Measurements from ENCODE around the gene ALPG. TPM values are rescaled to one million over a fixed set of nuclear protein-coding genes. Genes with fewer than 3 reads are reported as not detected.
"Not testable (repeated sequence)": the region's sequence is repeated elsewhere in the genome, so short reads cannot be mapped to it uniquely, and the experiment has no call there.

ALPG gene
- total RNA-seq, 5 donors from 2014 or later (not counting 1 experiment from before 2014, with no cell fraction given): 0.15 TPM; not detected in 4

DNA sequence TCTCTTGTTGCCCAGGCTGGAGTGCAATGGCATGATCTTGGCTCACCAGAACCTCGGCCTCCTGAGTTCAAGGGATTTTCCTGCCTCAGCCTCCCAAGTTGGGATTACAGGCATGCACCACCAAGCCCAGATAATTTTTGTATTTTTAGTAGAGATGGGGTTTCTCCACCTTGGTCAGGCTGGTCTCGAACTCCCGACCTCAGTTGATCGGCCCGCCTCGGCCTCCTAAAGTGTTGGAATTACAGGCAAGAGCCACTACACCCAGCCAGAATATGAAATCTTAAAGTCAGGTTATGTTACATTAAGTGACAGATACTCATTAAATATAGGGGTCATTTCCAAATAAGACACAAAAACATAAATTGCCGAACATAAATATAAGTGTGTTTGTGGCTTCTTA lies 12.2 kb upstream of the ALPG start:
- peaks cover 6 to 35% of the 10 kb centered on the region in 2 donors for H3K27me3 Mint-ChIP-seq
- CTCF ChIA-PET; H3K9me3 ChIP-seq; H3K4me3 ChIP-seq (ENCODE audit: control insufficient read depth in 1 of 2, extremely low read depth in 1 of 2, low read length in 1 of 2); H3K27ac ChIP-seq (ENCODE audit: low read length); ATAC-seq (replicated peaks in 1 of 4); H3K4me1 ChIP-seq (ENCODE audit: control insufficient read depth in 1 of 2, extremely low read depth in 1 of 2, insufficient read depth in 2 of 2, low read length in 2 of 2); H3K27ac Mint-ChIP-seq; H3K4me1 Mint-ChIP-seq; H3K36me3 ChIP-seq (ENCODE audit: control insufficient read depth in 2 of 2, extremely low read depth in 1 of 2, insufficient read depth in 1 of 2, low read length in 1 of 2); H3K36me3 Mint-ChIP-seq; H3K9me3 Mint-ChIP-seq; DNase-seq; H3K4me3 Mint-ChIP-seq; POLR2A ChIA-PET: not testable (repeated sequence)
- peaks cover 3 to 24% of the 10 kb centered on the region in 2 experiments for H3K27me3 ChIP-seq (replicated peaks in 1 of 2; ENCODE audit: control insufficient read depth in 2 of 2, extremely low read depth in 1 of 2, insufficient read depth in 2 of 2, low read length in 1 of 2)
- no CpG with 5 or more reads among the region's 7 CpGs for WGBS (ENCODE audit: insufficient coverage)

- Histone ChIP-seq H3K27ac (ENCODE audit: low read length) (no peak overlapping the region), H3K9me3 (no peaks in the 10 kb centered on the region), H3K36me3 (ENCODE audit: control insufficient read depth in 2 of 2, extremely low read depth in 1 of 2, insufficient read depth in 1 of 2, low read length in 1 of 2) (no peaks in the 10 kb centered on the region), H3K27me3 (replicated peaks in 1 of 2; ENCODE audit: control insufficient read depth in 2 of 2, extremely low read depth in 1 of 2, insufficient read depth in 2 of 2, low read length in 1 of 2) (peaks cover 4 to 29% of the 10 kb centered on the region in 2 experiments), H3K4me1 (ENCODE audit: control insufficient read depth in 1 of 2, extremely low read depth in 1 of 2, insufficient read depth in 2 of 2, low read length in 2 of 2) (no peaks in the 10 kb centered on the region), H3K4me3 (ENCODE audit: control insufficient read depth in 1 of 2, extremely low read depth in 1 of 2, low read length in 1 of 2) (no peak overlapping the region)
- no peak overlapping the region for H3K4me3 Mint-ChIP-seq
- no peak for ATAC-seq (replicated peaks in 1 of 4)
- ChIA-PET POLR2A (no interaction called here), CTCF (no interaction called here)
- H3K27ac Mint-ChIP-seq: no peak overlapping the region
- H3K27me3 Mint-ChIP-seq: peaks cover 7 to 30% of the 10 kb centered on the region in 2 donors
- DNase-seq: no peak
- no peaks in the 10 kb centered on the region for H3K36me3 Mint-ChIP-seq
- no peaks in the 10 kb centered on the region for H3K9me3 Mint-ChIP-seq
- WGBS (ENCODE audit: insufficient coverage): no CpG with 5 or more reads among the region's 1 CpG
- no peaks in the 10 kb centered on the region for H3K4me1 Mint-ChIP-seq
Observed at GRCh38 chr2:232395586-232395985, 11.1 kb upstream of the ALPG start.

DNA sequence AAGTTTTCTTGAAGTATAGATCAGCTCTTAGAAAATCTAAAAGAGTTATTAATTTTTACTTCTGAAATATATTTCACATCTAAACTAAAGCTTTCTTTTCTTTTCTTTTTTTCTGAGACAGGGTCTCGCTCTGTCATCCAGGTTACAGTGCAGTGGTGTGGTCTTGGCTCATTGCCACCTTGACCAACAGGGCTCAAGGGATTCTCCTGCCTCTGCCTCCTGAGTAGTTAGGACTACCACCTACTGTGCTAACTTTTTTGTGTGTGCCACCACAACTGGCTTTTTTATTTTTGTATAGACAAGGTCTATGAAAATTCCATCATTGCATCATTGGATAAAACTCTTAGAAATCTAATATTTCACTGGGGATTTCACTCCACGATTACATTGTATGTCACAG lies 10.0 kb upstream of the ALPG start:
- H3K36me3 Mint-ChIP-seq: no peaks in the 10 kb centered on the region
- ATAC-seq (replicated peaks in 1 of 4): no peak
- no peak overlapping the region for H3K27ac Mint-ChIP-seq
- no CpG with 5 or more reads among the region's 2 CpGs for WGBS (ENCODE audit: insufficient coverage)
- no peaks in the 10 kb centered on the region for H3K4me1 Mint-ChIP-seq
- CTCF ChIA-PET: no interaction called here
- no peak overlapping the region for H3K4me3 Mint-ChIP-seq
- no peaks in the 10 kb centered on the region for H3K9me3 Mint-ChIP-seq
- Histone ChIP-seq H3K36me3 (ENCODE audit: control insufficient read depth in 2 of 2, extremely low read depth in 1 of 2, insufficient read depth in 1 of 2, low read length in 1 of 2) (no peaks in the 10 kb centered on the region), H3K27ac (ENCODE audit: low read length) (no peak overlapping the region), H3K27me3 (replicated peaks in 1 of 2; ENCODE audit: control insufficient read depth in 2 of 2, extremely low read depth in 1 of 2, insufficient read depth in 2 of 2, low read length in 1 of 2) (peaks cover 2 to 26% of the 10 kb centered on the region in 2 experiments), H3K4me1 (ENCODE audit: control insufficient read depth in 1 of 2, extremely low read depth in 1 of 2, insufficient read depth in 2 of 2, low read length in 2 of 2) (no peaks in the 10 kb centered on the region), H3K4me3 (ENCODE audit: control insufficient read depth in 1 of 2, extremely low read depth in 1 of 2, low read length in 1 of 2) (no peak overlapping the region), H3K9me3 (no peaks in the 10 kb centered on the region)
- DNase-seq: no peak
- POLR2A ChIA-PET: no interaction called here
- peaks cover 3 to 30% of the 10 kb centered on the region in 2 donors for H3K27me3 Mint-ChIP-seq

GRCh38 chr2:232398293-232399034 lies 8.2 kb upstream of the ALPG start:
- POLR2A ChIA-PET: no interaction called here
- Mint-ChIP-seq H3K9me3 (no peaks in the 10 kb centered on the region), H3K27me3 (peaks cover 3 to 22% of the 10 kb centered on the region in 2 donors), H3K4me1 (no peaks in the 10 kb centered on the region), H3K27ac (no peak overlapping the region), H3K4me3 (no peak overlapping the region), H3K36me3 (no peaks in the 10 kb centered on the region)
- WGBS (ENCODE audit: insufficient coverage): 100% methylated on average over 2 of the region's 5 CpGs
- Histone ChIP-seq H3K9me3 (no peaks in the 10 kb centered on the region), H3K4me1 (ENCODE audit: control insufficient read depth in 1 of 2, extremely low read depth in 1 of 2, insufficient read depth in 2 of 2, low read length in 2 of 2) (no peaks in the 10 kb centered on the region), H3K27ac (ENCODE audit: low read length) (no peak overlapping the region), H3K4me3 (ENCODE audit: control insufficient read depth in 1 of 2, extremely low read depth in 1 of 2, low read length in 1 of 2) (no peak overlapping the region), H3K27me3 (replicated peaks in 1 of 2; ENCODE audit: control insufficient read depth in 2 of 2, extremely low read depth in 1 of 2, insufficient read depth in 2 of 2, low read length in 1 of 2) (peaks cover 2 to 19% of the 10 kb centered on the region in 2 experiments), H3K36me3 (ENCODE audit: control insufficient read depth in 2 of 2, extremely low read depth in 1 of 2, insufficient read depth in 1 of 2, low read length in 1 of 2) (no peaks in the 10 kb centered on the region)
- DNase-seq (no peak), ATAC-seq (replicated peaks in 1 of 4) (no peak)
- CTCF ChIA-PET: interaction anchor here in 1 of 2 donors (0.6 kb wide), 1 partner anchor 29 kb away, joined by 5 read pairs; no protein-coding TSS in a partner anchor

DNA sequence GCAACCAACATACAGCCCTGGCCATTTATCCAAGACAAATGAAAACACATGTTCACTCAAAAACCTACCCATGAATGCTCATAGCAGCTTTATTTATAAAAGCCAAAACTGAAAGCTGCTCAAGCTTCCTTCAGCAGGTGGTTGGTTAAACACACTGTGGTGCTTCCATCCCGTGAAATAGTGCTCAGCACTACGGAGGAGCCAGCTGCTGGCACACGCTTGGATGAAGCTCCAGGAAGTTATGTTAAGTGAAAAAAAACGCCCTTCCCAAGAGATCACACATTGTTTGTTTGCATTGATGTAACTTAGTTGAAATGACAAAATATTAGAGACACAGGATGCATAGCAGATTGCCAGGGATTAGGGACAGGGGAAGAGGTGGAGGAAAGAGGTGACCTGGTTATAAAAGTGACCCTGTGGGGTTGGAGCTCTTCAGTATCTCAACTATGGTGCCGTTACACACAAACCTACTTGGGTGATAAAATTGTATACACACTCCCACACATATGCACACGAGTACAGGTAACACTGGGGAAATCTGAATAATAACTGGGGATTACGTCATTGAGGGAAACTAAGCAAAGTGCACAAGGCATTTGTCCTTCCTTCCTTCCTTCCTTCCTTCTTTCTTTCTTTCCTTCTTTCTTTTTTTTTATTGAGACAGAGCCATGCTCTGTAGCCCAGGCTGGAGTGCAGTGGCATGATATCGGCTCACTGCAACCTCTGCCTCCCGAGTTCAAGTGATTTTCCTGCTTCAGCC lies 6.2 kb upstream of the ALPG start:
- ChIA-PET POLR2A (no interaction called here), CTCF (no interaction called here)
- no peaks in the 10 kb centered on the region for H3K36me3 Mint-ChIP-seq
- Histone ChIP-seq H3K36me3 (ENCODE audit: control insufficient read depth in 2 of 2, extremely low read depth in 1 of 2, insufficient read depth in 1 of 2, low read length in 1 of 2) (no peaks in the 10 kb centered on the region), H3K4me3 (ENCODE audit: control insufficient read depth in 1 of 2, extremely low read depth in 1 of 2, low read length in 1 of 2) (no peak overlapping the region), H3K27ac (ENCODE audit: low read length) (no peak overlapping the region), H3K27me3 (replicated peaks in 1 of 2; ENCODE audit: control insufficient read depth in 2 of 2, extremely low read depth in 1 of 2, insufficient read depth in 2 of 2, low read length in 1 of 2) (peaks cover 2 to 19% of the 10 kb centered on the region in 2 experiments), H3K4me1 (ENCODE audit: control insufficient read depth in 1 of 2, extremely low read depth in 1 of 2, insufficient read depth in 2 of 2, low read length in 2 of 2) (no peaks in the 10 kb centered on the region), H3K9me3 (no peaks in the 10 kb centered on the region)
- no peak overlapping the region for H3K27ac Mint-ChIP-seq
- DNase-seq (no peak), ATAC-seq (replicated peaks in 1 of 4) (no peak)
- no peaks in the 10 kb centered on the region for H3K4me1 Mint-ChIP-seq
- H3K27me3 Mint-ChIP-seq: peaks cover 3 to 19% of the 10 kb centered on the region in 2 donors
- no peaks in the 10 kb centered on the region for H3K9me3 Mint-ChIP-seq
- WGBS (ENCODE audit: insufficient coverage): 88% methylated on average over 3 of the region's 9 CpGs
- no peak overlapping the region for H3K4me3 Mint-ChIP-seq

- Mint-ChIP-seq H3K4me3 (no peak overlapping the region), H3K9me3 (no peaks in the 10 kb centered on the region), H3K4me1 (no peaks in the 10 kb centered on the region), H3K27ac (no peak overlapping the region), H3K27me3 (peaks cover 3 to 10% of the 10 kb centered on the region in 2 donors), H3K36me3 (no peaks in the 10 kb centered on the region)
- 73% methylated on average over 2 of the region's 3 CpGs for WGBS (ENCODE audit: insufficient coverage)
- DNase-seq (no peak), ATAC-seq (replicated peaks in 1 of 4) (no peak)
- H3K36me3 ChIP-seq (ENCODE audit: control insufficient read depth in 2 of 2, extremely low read depth in 1 of 2, insufficient read depth in 1 of 2, low read length in 1 of 2): no peaks in the 10 kb centered on the region
- ChIA-PET CTCF (no interaction called here), POLR2A (no interaction called here)
- H3K4me3 ChIP-seq (ENCODE audit: control insufficient read depth in 1 of 2, extremely low read depth in 1 of 2, low read length in 1 of 2): no peak overlapping the region
- H3K9me3 ChIP-seq: no peaks in the 10 kb centered on the region
- H3K27me3 ChIP-seq (replicated peaks in 1 of 2; ENCODE audit: control insufficient read depth in 2 of 2, extremely low read depth in 1 of 2, insufficient read depth in 2 of 2, low read length in 1 of 2): peaks cover 2 to 17% of the 10 kb centered on the region in 2 experiments
- no peak overlapping the region for H3K27ac ChIP-seq (ENCODE audit: low read length)
- H3K4me1 ChIP-seq (ENCODE audit: control insufficient read depth in 1 of 2, extremely low read depth in 1 of 2, insufficient read depth in 2 of 2, low read length in 2 of 2): no peaks in the 10 kb centered on the region
Observed at GRCh38 chr2:232402518-232402917, 4.1 kb upstream of the ALPG start.
